ENCODE data around the gene PVR.

- TF ChIP-seq CTCF (conservative IDR thresholded peaks at IDR 0.05; ENCODE audit: low read length): no peak
- no peak for TF ChIP-seq EZH2phosphoT487 (IDR thresholded peaks at IDR 0.05; ENCODE audit: borderline replicate concordance)
These were observed 44.2 kb downstream of the PVR start for GRCh38 chr19:44687888-44688287.

Data from Loucy (cell line).